Stimulated activated CD4-positive, alpha-beta T cell treated with anti-CD3 and anti-CD28 coated beads, Interleukin-12 subunit alpha, Interleukin-12 subunit beta, amount 100 ng/mL, for 4 hours (primary cell): Measurements from ENCODE around the gene ATOH7.
"Not testable (repeated sequence)": the region's sequence is repeated elsewhere in the genome, so short reads cannot be mapped to it uniquely, and the experiment has no call there.

Source experiments
- DNase-seq: peaks from one replicate; pipeline ENCODE4 v3.0.0-alpha.2; 2020

Gene ATOH7

GRCh38 chr10:68231817-68232251, at the start of gene ATOH7:
TSS of gene ATOH7 (minus strand) at chr10:68232113. CDS start at chr10:68231677, 436 bp downstream.
- no peak for DNase-seq

GRCh38 chr10:68280758-68281157, 48.8 kb upstream of the ATOH7 start:
- DNase-seq = no peak

GRCh38 chr10:68278906-68279753, 47.2 kb upstream of the ATOH7 start:
- DNase-seq = not testable (repeated sequence)

- not testable (repeated sequence) for DNase-seq
These were observed 45.9 kb upstream of the ATOH7 start for GRCh38 chr10:68277814-68278213.

- DNase-seq = no peak
These were observed 44.3 kb upstream of the ATOH7 start for GRCh38 chr10:68276224-68276623.

GRCh38 chr10:68275600-68276126, 43.8 kb upstream of the ATOH7 start:
- DNase-seq = no peak

GRCh38 chr10:68272833-68273232, 40.9 kb upstream of the ATOH7 start:
- no peak for DNase-seq

GRCh38 chr10:68271196-68271882, 39.4 kb upstream of the ATOH7 start:
- DNase-seq = no peak

GRCh38 chr10:68269562-68270290, 37.8 kb upstream of the ATOH7 start:
- no peak for DNase-seq

GRCh38 chr10:68261132-68261856, 29.4 kb upstream of the ATOH7 start:
- DNase-seq = no peak

GRCh38 chr10:68253346-68253745, 21.4 kb upstream of the ATOH7 start:
- no peak for DNase-seq

- no peak for DNase-seq
These were observed 19.9 kb upstream of the ATOH7 start for GRCh38 chr10:68251625-68252495.

GRCh38 chr10:68251151-68251550, 19.2 kb upstream of the ATOH7 start:
- no peak for DNase-seq

- DNase-seq = no peak
These were observed 17.4 kb upstream of the ATOH7 start for GRCh38 chr10:68249297-68249696.

- no peak for DNase-seq
These were observed 16.0 kb upstream of the ATOH7 start for GRCh38 chr10:68247931-68248330.

GRCh38 chr10:68246397-68246796, 14.5 kb upstream of the ATOH7 start:
- not testable (repeated sequence) for DNase-seq

GRCh38 chr10:68242051-68242450, 10.1 kb upstream of the ATOH7 start:
- DNase-seq = no peak

- no peak for DNase-seq
These were observed 7.8 kb upstream of the ATOH7 start for GRCh38 chr10:68239596-68240150.

GRCh38 chr10:68239069-68239468, 7.2 kb upstream of the ATOH7 start:
- DNase-seq = no peak

- no peak for DNase-seq
These were observed 6.5 kb upstream of the ATOH7 start for GRCh38 chr10:68238371-68238770.

- no peak for DNase-seq
These were observed 5.3 kb upstream of the ATOH7 start for GRCh38 chr10:68237173-68237572.
